Amniotic epithelial cell (primary cell): ENCODE results near the gene EML5.

ENCODE experiments used
- DNase-seq: peaks from one replicate; pipeline ENCODE4 v3.0.0-alpha.2; 2010; ENCODE audit warnings: low read depth

Gene EML5

GRCh38 chr14:88614218-88614907 is 178.4 kb downstream of the EML5 start:
- DNase-seq: peak; percentile 68

GRCh38 chr14:88613552-88614010 is 179.2 kb downstream of the EML5 start:
- peak; percentile 64 for DNase-seq

- DNase-seq: no peak
Observed at GRCh38 chr14:88612981-88613380, 179.8 kb downstream of the EML5 start.

- DNase-seq: no peak
Observed at GRCh38 chr14:88611878-88612277, 180.9 kb downstream of the EML5 start.

GRCh38 chr14:88607829-88608228 is 184.9 kb downstream of the EML5 start:
- DNase-seq: no peak

- peak; percentile 69 for DNase-seq
Observed at GRCh38 chr14:88605594-88605993, 187.2 kb downstream of the EML5 start.

- DNase-seq: no peak
Observed at GRCh38 chr14:88604212-88604611, 188.5 kb downstream of the EML5 start.

GRCh38 chr14:88599761-88600439 is 192.9 kb downstream of the EML5 start:
- no peak for DNase-seq

GRCh38 chr14:88599326-88599725 is 193.4 kb downstream of the EML5 start:
- DNase-seq: no peak

GRCh38 chr14:88598097-88598675 is 194.6 kb downstream of the EML5 start:
- no peak for DNase-seq

GRCh38 chr14:88597601-88598000 is 195.2 kb downstream of the EML5 start:
- DNase-seq: no peak

- no peak for DNase-seq
Observed at GRCh38 chr14:88597038-88597437, 195.7 kb downstream of the EML5 start.

GRCh38 chr14:88592031-88592430 is 200.7 kb downstream of the EML5 start:
- DNase-seq: no peak

GRCh38 chr14:88590173-88590572 is 202.6 kb downstream of the EML5 start:
- peak; percentile 80 for DNase-seq

- peak; percentile 35 for DNase-seq
Observed at GRCh38 chr14:88588081-88588480, 204.7 kb downstream of the EML5 start.

- no peak for DNase-seq
Observed at GRCh38 chr14:88584451-88584850, 208.3 kb downstream of the EML5 start.

- no peak for DNase-seq
Observed at GRCh38 chr14:88576222-88576621, 216.5 kb downstream of the EML5 start.

- DNase-seq: no peak
Observed at GRCh38 chr14:88572117-88572516, 220.6 kb downstream of the EML5 start.

GRCh38 chr14:88568196-88568595 is 224.6 kb downstream of the EML5 start:
- DNase-seq: no peak

GRCh38 chr14:88565427-88565826 is 227.3 kb downstream of the EML5 start:
- no peak for DNase-seq

- no peak for DNase-seq
Observed at GRCh38 chr14:88563845-88564244, 228.9 kb downstream of the EML5 start.

GRCh38 chr14:88562831-88563686 is 229.7 kb downstream of the EML5 start, which contains the start of gene ZC3H14:
Gene ZC3H14 (plus strand): TSS chr14:88563037. CDS start chr14:88563134, 97 bp downstream.
- peak; percentile 76 for DNase-seq
